Ovary (tissue), 9 donors: ENCODE results near the gene KCNQ4. TPM values are rescaled to one million over a fixed set of nuclear protein-coding genes. Genes with fewer than 3 reads are reported as not detected.

Experiments
- DNase-seq, 5 donors: peaks; one replicate each; pipeline ENCODE4 v3.0.0-alpha.2; 2019 to 2020
- H3K27ac ChIP-seq, 2 donors: fragments of 200-600 bp; one replicate each; pipeline versions ENCODE4 v1.5.1 to v1.8.0; 2019 to 2022
- H3K27me3 ChIP-seq: fragments of 200-600 bp; one replicate; pipeline ENCODE4 v1.8.0; 2022
- H3K36me3 ChIP-seq: fragments of 200-600 bp; sonication (generic); one replicate; pipeline ENCODE4 v1.5.1; 2019
- H3K4me1 ChIP-seq: one replicate; pipeline ENCODE4 v1.8.1; 2013; ENCODE audit warnings: mild to moderate bottlenecking, moderate library complexity; ENCODE audit not compliant: insufficient read depth
- H3K4me3 ChIP-seq: fragments of 200-600 bp; sonication (generic); one replicate; pipeline ENCODE4 v1.5.1; 2017
- H3K9me3 ChIP-seq, 2 donors: fragments of 200-600 bp in 1 of 2; sonication (generic) in 1 of 2; one replicate each; pipeline versions ENCODE4 v1.5.1 to v1.8.1; 2013 to 2019; ENCODE audit warnings: mild to moderate bottlenecking in 1 of 2, moderate library complexity in 1 of 2
- EP300 ChIP-seq: sonication (generic); formaldehyde crosslinking; IDR thresholded peaks from one replicate; pipeline ENCODE4 v1.6.1; 2017; ENCODE audit warnings: antibody characterized with exemption
- POLR2A ChIP-seq: fragments of 450-650 bp; IDR thresholded peaks from one replicate; pipeline ENCODE4 v1.6.1; 2017; ENCODE audit warnings: antibody characterized with exemption, mild to moderate bottlenecking, moderate library complexity
- WGBS, 3 donors: extraction: QIAGEN DNeasy Blood & Tissue Kit in 1 of 3; methylation state at CpG; one replicate each; pipeline versions ENCODE4 v1.1.5 to v1.1.7; 2013 to 2017; 5-methylcytosine and 5-hydroxymethylcytosine counted together
- intact Hi-C, 4 donors: fragments of 100-400 bp; cut with DNase I; formaldehyde crosslinking; loops; one replicate each; pipeline versions ENCODE4 v1.11.0 to v1.15.1; 2022 to 2023
- polyA plus RNA-seq, 2 donors: library from polyadenylated mRNA; stranded (reverse); fragments of 200-250 nt in 1 of 2; fragments of 350-450 nt in 1 of 2; fragmentation: Illumina TruSeq in 1 of 2; extraction: RNeasy Lipid Tissue Mini Kit (QIAGEN cat#74804) in 1 of 2; gene quantifications; one replicate each; pipeline ENCODE4 v1.2.3, GENCODE V29; 2013 to 2014
- total RNA-seq, 7 donors: library from RNA; depleted of rRNA in 2 of 7; stranded (reverse); fragments of >200 nt in 2 of 7; fragmentation: NEBNext Ultra II Directional in 3 of 7; extraction: Animal tissue kit (Norgen Biotek cat#: 25700) in 3 of 7; gene quantifications; one replicate each; pipeline versions ENCODE4 v1.1.0 to v1.2.4, GENCODE V29; 2016 to 2023
- TF ChIP-seq, protein P1 (sequence below), 3 donors: fragments of 450-650 bp in 2 of 3; fragments of 200-600 bp in 1 of 3; IDR thresholded peaks; one replicate each; pipeline versions ENCODE4 v1.5.1 to v1.8.0; 2016 to 2022; ENCODE audit warnings: antibody characterized with exemption in 3 of 3, mild to moderate bottlenecking in 1 of 3
- donor health status: DM: no; HTN: no; CAD: no; lungs with moderate emphysema.
- donor health status: DM: no; HTN: no; CAD: no.
- donor health status: Bipolar disorder and iron deficiency.
- donor health status: DM: yes; HTN: yes; CAD: no.
- donor health status: DM: no; HTN: no; CAD: no.
- donor health status: DM: yes; HTN: yes; CAD: no.

The KCNQ4 gene
- total and polyA plus RNA-seq, 9 donors: 0.36 to 3.1 (median 0.84) TPM

DNA sequence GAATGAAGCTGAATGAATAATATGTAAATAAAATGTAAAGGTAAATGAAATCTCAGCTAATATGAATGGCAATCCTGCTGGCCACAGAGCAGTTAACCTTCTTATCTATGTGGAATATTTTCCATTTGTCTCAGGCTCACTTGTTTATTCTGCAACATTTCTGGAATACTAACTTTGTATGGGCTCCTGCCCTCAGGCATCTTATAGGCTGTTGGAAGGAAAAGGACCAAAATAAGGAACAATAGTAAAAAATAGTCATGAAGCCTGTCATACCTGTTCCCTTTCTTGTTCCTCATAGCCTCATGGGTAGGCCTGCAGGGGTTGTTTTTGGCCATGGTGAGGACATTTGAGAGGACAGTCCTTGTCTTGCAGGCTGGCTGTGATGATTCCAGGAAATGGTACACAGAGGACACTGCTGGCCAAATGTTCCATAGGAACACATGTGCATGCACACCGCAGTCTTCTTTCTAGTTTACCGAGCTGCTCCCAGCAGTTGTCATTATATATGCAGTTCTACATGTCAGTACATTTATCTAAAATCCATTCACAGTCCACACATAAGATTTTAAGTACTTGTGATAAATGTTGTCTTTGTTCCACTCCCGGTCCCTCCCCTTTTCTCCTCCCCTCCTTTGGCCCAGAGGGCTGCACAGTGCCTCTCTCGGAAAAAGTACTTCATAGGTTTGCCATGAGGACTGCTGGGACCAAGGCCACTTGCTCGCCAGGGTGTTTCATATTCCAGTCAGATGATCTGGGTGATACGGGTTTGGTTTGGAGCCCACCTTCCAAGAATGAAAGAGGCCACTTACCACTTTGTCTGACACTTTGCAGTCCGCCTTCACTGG is 15.2 kb upstream of the KCNQ4 start:
- no peaks in the 10 kb centered on the region for H3K36me3 ChIP-seq
- TF ChIP-seq, protein P1, sequence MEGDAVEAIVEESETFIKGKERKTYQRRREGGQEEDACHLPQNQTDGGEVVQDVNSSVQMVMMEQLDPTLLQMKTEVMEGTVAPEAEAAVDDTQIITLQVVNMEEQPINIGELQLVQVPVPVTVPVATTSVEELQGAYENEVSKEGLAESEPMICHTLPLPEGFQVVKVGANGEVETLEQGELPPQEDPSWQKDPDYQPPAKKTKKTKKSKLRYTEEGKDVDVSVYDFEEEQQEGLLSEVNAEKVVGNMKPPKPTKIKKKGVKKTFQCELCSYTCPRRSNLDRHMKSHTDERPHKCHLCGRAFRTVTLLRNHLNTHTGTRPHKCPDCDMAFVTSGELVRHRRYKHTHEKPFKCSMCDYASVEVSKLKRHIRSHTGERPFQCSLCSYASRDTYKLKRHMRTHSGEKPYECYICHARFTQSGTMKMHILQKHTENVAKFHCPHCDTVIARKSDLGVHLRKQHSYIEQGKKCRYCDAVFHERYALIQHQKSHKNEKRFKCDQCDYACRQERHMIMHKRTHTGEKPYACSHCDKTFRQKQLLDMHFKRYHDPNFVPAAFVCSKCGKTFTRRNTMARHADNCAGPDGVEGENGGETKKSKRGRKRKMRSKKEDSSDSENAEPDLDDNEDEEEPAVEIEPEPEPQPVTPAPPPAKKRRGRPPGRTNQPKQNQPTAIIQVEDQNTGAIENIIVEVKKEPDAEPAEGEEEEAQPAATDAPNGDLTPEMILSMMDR (IDR thresholded peaks at IDR 0.05): no peak
- TF ChIP-seq POLR2A: no peak
- no peak for TF ChIP-seq EP300
- intact Hi-C loops: no loop called here
- H3K4me3 ChIP-seq: no peak overlapping the region
- H3K27me3 ChIP-seq: no peaks in the 10 kb centered on the region
- no peaks in the 10 kb centered on the region for H3K9me3 ChIP-seq
- no peak overlapping the region for H3K27ac ChIP-seq
- H3K4me1 ChIP-seq: no peaks in the 10 kb centered on the region
- DNase-seq: no peak
- WGBS, 3 donors: 75 to 80% (median 77%) methylated on average over 7 of the region's 7 CpGs

- intact Hi-C loops: loop anchor here in 2 of 4 donors (5.0 to 10.0 kb wide), 2 partner anchors 75 to 82 kb away; no protein-coding TSS in a partner anchor
Measured at GRCh38 chr1:40769815-40770214, 13.8 kb upstream of the KCNQ4 start.

DNA sequence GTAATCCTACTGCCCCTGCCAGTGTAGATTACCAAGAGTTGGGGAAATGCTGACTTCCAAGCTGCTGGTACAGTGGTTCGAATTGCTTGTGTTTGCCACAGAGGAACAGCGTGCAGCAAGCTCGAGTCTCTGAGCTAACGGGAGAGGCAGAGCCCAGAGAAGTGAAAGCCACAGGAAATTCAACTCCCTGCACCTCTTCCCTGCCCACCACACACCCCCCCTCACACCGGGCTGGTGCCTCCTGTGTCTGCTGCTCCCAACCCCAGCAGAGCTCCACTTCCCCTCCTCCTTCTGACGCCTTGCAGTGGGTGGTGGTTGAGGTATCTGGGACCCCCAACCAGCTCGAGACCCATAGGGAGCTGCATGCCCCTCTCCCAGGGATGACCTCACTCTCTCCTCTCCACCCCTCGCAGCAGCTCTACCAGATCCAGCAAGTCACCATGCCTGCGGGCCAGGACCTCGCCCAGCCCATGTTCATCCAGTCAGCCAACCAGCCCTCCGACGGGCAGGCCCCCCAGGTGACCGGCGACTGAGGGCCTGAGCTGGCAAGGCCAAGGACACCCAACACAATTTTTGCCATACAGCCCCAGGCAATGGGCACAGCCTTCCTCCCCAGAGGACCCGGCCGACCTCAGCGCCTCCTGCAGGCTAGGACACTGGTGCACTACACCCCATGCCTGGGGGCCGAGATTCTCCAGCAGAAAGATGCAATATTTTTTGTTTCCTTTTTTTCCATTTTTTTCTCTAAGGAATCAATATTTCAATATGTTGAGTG is 13.1 kb upstream of the KCNQ4 start:
- no peaks in the 10 kb centered on the region for H3K9me3 ChIP-seq
- H3K27me3 ChIP-seq: no peaks in the 10 kb centered on the region
- intact Hi-C loops: loop anchor here in 2 of 4 donors (5.0 to 10.0 kb wide), 2 partner anchors 74 to 82 kb away; no protein-coding TSS in a partner anchor
- H3K4me3 ChIP-seq: no peak overlapping the region
- H3K36me3 ChIP-seq: no peaks in the 10 kb centered on the region
- no peak overlapping the region for H3K27ac ChIP-seq
- 75 to 88% (median 81%) methylated on average over 18 of the region's 18 CpGs for WGBS, 3 donors
- no peak for DNase-seq
- H3K4me1 ChIP-seq: no peaks in the 10 kb centered on the region
- TF ChIP-seq POLR2A (no peak), EP300 (no peak)
- TF ChIP-seq, protein P1 (IDR thresholded peaks at IDR 0.05): no peak

More at GRCh38 chr1:40769815-40770214, 13.8 kb upstream of the KCNQ4 start:
- TF ChIP-seq POLR2A: no peak
- DNase-seq: no peak
- Histone ChIP-seq H3K4me3 (no peak overlapping the region), H3K27me3 (no peaks in the 10 kb centered on the region), H3K4me1 (no peaks in the 10 kb centered on the region), H3K36me3 (no peaks in the 10 kb centered on the region), H3K9me3 (no peaks in the 10 kb centered on the region), H3K27ac (no peak overlapping the region)
- 82 to 89% (median 83%) methylated on average over 4 of the region's 4 CpGs for WGBS, 3 donors

DNA sequence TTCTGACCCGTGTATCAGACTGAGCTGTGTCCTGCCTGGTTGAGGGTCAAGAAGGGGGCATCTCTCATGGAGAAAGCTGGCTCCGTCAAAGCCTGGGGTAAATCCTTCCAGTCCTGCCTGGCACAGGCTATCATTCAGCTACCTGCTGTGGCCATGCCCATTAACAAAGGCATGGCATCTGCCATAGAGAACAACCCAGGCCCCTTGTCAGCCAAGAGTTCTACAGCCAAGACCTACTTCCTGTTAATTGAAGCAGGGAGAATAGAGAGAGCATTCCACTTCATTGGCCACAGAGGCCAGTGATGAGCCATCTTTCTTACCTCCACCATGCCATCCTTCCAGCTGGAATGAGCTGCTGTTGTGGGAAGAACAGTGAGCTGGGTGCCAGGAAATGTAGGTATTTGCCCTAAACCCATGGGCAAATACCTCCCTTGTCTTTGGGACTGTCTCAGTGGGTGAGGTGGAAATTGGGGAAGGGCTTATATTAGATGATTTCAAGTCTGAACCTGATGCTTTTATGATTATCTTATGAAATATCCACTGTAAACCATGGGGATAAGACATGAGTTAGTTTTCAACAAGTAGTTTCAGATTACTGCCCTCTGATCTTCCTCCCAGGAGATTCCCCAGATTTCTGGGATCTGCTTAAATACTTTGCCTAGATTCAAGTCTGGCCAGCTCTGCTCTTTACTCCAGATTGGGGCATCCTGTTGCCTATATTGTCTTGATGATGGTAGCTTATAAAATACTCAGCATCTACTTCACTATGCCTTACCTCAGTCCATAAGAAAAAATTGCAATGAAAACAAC is 11.2 kb upstream of the KCNQ4 start:
- Histone ChIP-seq H3K4me3 (no peak overlapping the region), H3K36me3 (no peaks in the 10 kb centered on the region), H3K27ac (no peak overlapping the region), H3K27me3 (no peaks in the 10 kb centered on the region), H3K4me1 (no peaks in the 10 kb centered on the region), H3K9me3 (no peaks in the 10 kb centered on the region)
- no peak for DNase-seq
- 70 to 77% (median 75%) methylated on average over 2 of the region's 2 CpGs for WGBS, 3 donors
- intact Hi-C loops: loop anchor here in 2 of 4 donors (5.0 to 10.0 kb wide), 2 partner anchors 72 to 80 kb away; no protein-coding TSS in a partner anchor
- TF ChIP-seq, protein P1 (IDR thresholded peaks at IDR 0.05): no peak
- TF ChIP-seq POLR2A (no peak), EP300 (no peak)
